Measurements from ENCODE around the gene PLCB4.
A peak's percentile ranks its signal among the peaks of the same experiment; 100 is the strongest.

The PLCB4 gene

GRCh38 chr20:9508696-9509178 is 439.9 kb downstream of the PLCB4 start:
- DNase-seq: no peak

- DNase-seq: no peak
These were observed 440.4 kb downstream of the PLCB4 start for GRCh38 chr20:9509246-9509645.

- no peak for DNase-seq
These were observed 442.0 kb downstream of the PLCB4 start for GRCh38 chr20:9510911-9511310.

- no peak for DNase-seq
These were observed 445.2 kb downstream of the PLCB4 start for GRCh38 chr20:9514072-9514460.

- DNase-seq: peak; percentile 31
These were observed 445.8 kb downstream of the PLCB4 start, which contains the start of gene LAMP5 for GRCh38 chr20:9514461-9515213. Gene LAMP5 (plus strand): TSS chr20:9514590. CDS start chr20:9514853, 263 bp downstream.

- DNase-seq: no peak
These were observed 446.3 kb downstream of the PLCB4 start for GRCh38 chr20:9515214-9515585.

GRCh38 chr20:9515741-9516233 is 446.9 kb downstream of the PLCB4 start:
- DNase-seq: no peak

- DNase-seq: no peak
These were observed 447.5 kb downstream of the PLCB4 start for GRCh38 chr20:9516234-9516871.

GRCh38 chr20:9517297-9518162 is 448.6 kb downstream of the PLCB4 start:
- no peak for DNase-seq

GRCh38 chr20:9518576-9519175 is 449.8 kb downstream of the PLCB4 start:
- DNase-seq: no peak

- no peak for DNase-seq
These were observed 451.2 kb downstream of the PLCB4 start for GRCh38 chr20:9520086-9520485.

GRCh38 chr20:9523636-9524035 is 454.7 kb downstream of the PLCB4 start:
- DNase-seq: no peak
